ENCODE data around the gene CRIP2. TPM values are rescaled to one million over a fixed set of nuclear protein-coding genes. Genes with fewer than 3 reads are reported as not detected.

Gene CRIP2
- total and polyA plus RNA-seq, 2 of the 8 experiments (the other 6 are each of a cell fraction or from before 2014, with no cell fraction given) = 4.2 to 13.5 TPM

GRCh38 chr14:105444859-105445258, 29.8 kb upstream of the CRIP2 start:
- Histone ChIP-seq H3K4me3 (ENCODE audit: extremely low read depth in 1 of 4, insufficient read depth in 2 of 4, low read depth in 3 of 4, low read length in 4 of 4) (no peak overlapping the region), H3K23me2 (ENCODE audit: low read depth, low read length) (no peaks in the 10 kb centered on the region), H3K4ac (replicated peaks; ENCODE audit: insufficient read length, low read depth, low read length) (no peak overlapping the region), H4K20me1 (replicated peaks in 1 of 2; ENCODE audit: control insufficient read depth in 1 of 2, insufficient read depth in 2 of 2, low read length in 2 of 2) (peaks cover 17 to 23% of the 10 kb centered on the region in 2 experiments), H2BK120ac (replicated peaks; ENCODE audit: low read depth, low read length) (no peak overlapping the region), H3K4me1 (replicated peaks in 1 of 4; ENCODE audit: control insufficient read depth in 3 of 4, insufficient read depth in 4 of 4, low read length in 3 of 4) (no peaks in the 10 kb centered on the region), H3K9me3 (ENCODE audit: insufficient read depth in 2 of 2, low read depth in 1 of 2, low read length in 1 of 2) (no peaks in the 10 kb centered on the region), H4K5ac (ENCODE audit: insufficient read length, low read depth, low read length) (no peak overlapping the region), H2AFZ (ENCODE audit: low read length) (no peak overlapping the region), H3K9ac (replicated peaks in 1 of 4; ENCODE audit: extremely low read depth in 1 of 4, low read depth in 3 of 4, low read length in 3 of 4) (no peak overlapping the region), H2BK15ac (ENCODE audit: low read length) (no peak overlapping the region), H3K18ac (ENCODE audit: extremely low read depth, low read length) (no peak overlapping the region), H2BK12ac (ENCODE audit: low read depth, low read length) (no peak overlapping the region), H3K79me2 (ENCODE audit: control insufficient read depth in 1 of 2, insufficient read depth in 2 of 2, low read length in 2 of 2) (peaks cover 0 to 10% of the 10 kb centered on the region in 2 experiments; a peak in 2 of 4 replicates), H2AK5ac (ENCODE audit: low read depth, low read length) (no peak overlapping the region), H2BK20ac (ENCODE audit: low read length) (no peak overlapping the region), H3K14ac (ENCODE audit: insufficient read length) (no peak overlapping the region), H4K8ac (ENCODE audit: extremely low read depth, insufficient read depth, low read length) (no peak overlapping the region), H2BK5ac (ENCODE audit: low read depth, low read length) (no peak overlapping the region), H4K91ac (replicated peaks; ENCODE audit: insufficient read length, low read length) (no peak overlapping the region), H3K27ac (ENCODE audit: low read depth, low read length) (no peak overlapping the region), H3K56ac (replicated peaks; ENCODE audit: insufficient read length, low read depth, low read length) (no peak overlapping the region), H3K4me2 (ENCODE audit: insufficient read depth in 1 of 2, low read depth in 2 of 2, low read length in 2 of 2) (no peak overlapping the region), H3K23ac (ENCODE audit: insufficient read length) (no peak overlapping the region), H3K79me1 (ENCODE audit: low read depth, low read length) (peaks cover 19% of the 10 kb centered on the region), H3K36me3 (ENCODE audit: control insufficient read depth in 2 of 4, insufficient read depth in 4 of 4, low read length in 3 of 4) (peaks cover 0 to 17% (median 7%) of the 10 kb centered on the region in 4 experiments; a peak in 6 of 8 replicates), H3K27me3 (replicated peaks in 1 of 4; ENCODE audit: control insufficient read depth in 3 of 4, extremely low read depth in 1 of 4, insufficient read depth in 3 of 4, low read length in 3 of 4) (no peaks in the 10 kb centered on the region)
- POLR2A ChIA-PET (ENCODE audit: partially characterized antibody) = interaction anchor here (1.7 kb wide), 1 partner anchor 28 kb away, joined by 3 read pairs; no protein-coding TSS in a partner anchor
- DNase-seq (ENCODE audit: low read depth in 1 of 2, low spot score in 2 of 2) = no peak
- no peak for FAIRE-seq
- CTCF ChIA-PET (ENCODE audit: partially characterized antibody) = interaction anchor here (0.8 to 2.5 kb wide), 6 partner anchors 12 to 260 kb away, joined by 3 to 8 read pairs (median 4); no protein-coding TSS in a partner anchor
- WGBS, 2 experiments (ENCODE audit: extremely low coverage in 1 of 2, insufficient coverage in 1 of 2, insufficient read length in 1 of 2, insufficient replicate concordance in 2 of 2, low coverage in 1 of 2, low lambda C conversion rate in 2 of 2, missing lambda C conversion rate in 1 of 2) = 91% methylated on average over 17 of the region's 17 CpGs; no CpG with 5 or more reads in 1 of the 2 experiments
